ENCODE results near the gene MASP1.

MASP1 gene, protein sequence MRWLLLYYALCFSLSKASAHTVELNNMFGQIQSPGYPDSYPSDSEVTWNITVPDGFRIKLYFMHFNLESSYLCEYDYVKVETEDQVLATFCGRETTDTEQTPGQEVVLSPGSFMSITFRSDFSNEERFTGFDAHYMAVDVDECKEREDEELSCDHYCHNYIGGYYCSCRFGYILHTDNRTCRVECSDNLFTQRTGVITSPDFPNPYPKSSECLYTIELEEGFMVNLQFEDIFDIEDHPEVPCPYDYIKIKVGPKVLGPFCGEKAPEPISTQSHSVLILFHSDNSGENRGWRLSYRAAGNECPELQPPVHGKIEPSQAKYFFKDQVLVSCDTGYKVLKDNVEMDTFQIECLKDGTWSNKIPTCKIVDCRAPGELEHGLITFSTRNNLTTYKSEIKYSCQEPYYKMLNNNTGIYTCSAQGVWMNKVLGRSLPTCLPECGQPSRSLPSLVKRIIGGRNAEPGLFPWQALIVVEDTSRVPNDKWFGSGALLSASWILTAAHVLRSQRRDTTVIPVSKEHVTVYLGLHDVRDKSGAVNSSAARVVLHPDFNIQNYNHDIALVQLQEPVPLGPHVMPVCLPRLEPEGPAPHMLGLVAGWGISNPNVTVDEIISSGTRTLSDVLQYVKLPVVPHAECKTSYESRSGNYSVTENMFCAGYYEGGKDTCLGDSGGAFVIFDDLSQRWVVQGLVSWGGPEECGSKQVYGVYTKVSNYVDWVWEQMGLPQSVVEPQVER

DNA sequence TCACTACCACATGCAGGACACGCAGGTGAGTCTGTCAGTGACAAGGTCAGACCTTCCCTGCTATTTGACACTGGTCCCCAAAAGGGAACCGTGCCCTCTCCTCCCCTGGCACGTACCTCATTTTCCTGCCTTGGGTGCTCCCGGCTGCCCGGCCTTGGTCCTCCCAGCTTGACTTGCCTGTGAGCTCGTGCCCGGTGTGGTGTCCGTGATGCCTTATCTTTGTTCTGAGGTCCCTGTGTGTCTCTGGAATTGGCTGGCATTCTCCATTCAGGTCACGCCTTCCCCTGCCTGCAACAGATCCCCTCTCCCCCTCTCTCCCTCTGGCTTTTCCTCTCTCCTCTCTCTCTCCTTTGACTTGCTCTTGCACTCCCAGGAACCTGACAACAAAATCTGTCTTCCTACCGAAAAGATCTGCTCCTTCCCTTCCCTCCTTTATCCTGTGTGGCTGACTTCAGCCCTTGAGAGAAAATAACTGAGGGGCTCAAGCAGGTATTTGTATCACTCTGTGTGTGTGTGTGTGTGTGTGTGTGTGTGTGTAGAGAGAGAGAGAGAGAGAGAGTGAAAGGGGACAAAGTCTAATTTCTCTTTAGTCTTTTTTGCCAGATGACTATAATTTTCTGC is at the start of gene MASP1:
Gene MASP1 (minus strand): TSS at position 226 of the 621 bp plus-strand sequence. CDS start 105 bp downstream, at position 121.
- Histone ChIP-seq H3K27ac (no peak within 1 kb of the TSS), H3K4me3 (ENCODE audit: low read depth, low read length) (no peak within 1 kb of the TSS), H3K36me3 (replicated peaks) (no peaks in the 10 kb centered on the region), H3K27me3 (replicated peaks) (no peaks in the 10 kb centered on the region)
- in situ Hi-C loops (cut with HindIII; ENCODE audit: low pct_ligation_motif_present, low sequenced_read_pairs) = no loop called here
- TF ChIP-seq, protein P1, sequence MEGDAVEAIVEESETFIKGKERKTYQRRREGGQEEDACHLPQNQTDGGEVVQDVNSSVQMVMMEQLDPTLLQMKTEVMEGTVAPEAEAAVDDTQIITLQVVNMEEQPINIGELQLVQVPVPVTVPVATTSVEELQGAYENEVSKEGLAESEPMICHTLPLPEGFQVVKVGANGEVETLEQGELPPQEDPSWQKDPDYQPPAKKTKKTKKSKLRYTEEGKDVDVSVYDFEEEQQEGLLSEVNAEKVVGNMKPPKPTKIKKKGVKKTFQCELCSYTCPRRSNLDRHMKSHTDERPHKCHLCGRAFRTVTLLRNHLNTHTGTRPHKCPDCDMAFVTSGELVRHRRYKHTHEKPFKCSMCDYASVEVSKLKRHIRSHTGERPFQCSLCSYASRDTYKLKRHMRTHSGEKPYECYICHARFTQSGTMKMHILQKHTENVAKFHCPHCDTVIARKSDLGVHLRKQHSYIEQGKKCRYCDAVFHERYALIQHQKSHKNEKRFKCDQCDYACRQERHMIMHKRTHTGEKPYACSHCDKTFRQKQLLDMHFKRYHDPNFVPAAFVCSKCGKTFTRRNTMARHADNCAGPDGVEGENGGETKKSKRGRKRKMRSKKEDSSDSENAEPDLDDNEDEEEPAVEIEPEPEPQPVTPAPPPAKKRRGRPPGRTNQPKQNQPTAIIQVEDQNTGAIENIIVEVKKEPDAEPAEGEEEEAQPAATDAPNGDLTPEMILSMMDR (IDR thresholded peaks at IDR 0.05; ENCODE audit: low read depth, low read length, missing control alignments) = no peak
- DNase-seq = peak; percentile 5

DNA sequence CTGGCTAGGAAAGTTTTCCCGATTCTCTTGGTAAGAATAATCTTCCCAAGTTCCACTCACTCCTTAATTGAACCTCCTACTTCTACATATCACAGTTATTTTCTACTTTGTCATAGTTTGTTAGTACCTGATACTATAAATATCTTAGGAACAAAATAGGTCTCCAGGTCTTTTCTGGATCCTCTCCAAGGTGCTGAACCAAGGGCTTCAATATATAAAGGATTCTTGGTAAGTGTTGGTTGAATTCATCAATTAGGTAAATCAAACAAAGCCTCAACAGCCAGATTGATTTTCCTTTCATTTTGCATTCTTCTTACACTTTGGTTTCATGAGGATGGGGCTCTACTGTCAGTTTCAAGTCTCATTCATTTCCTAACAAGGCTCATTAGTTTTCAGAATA is 49.0 kb upstream of the MASP1 start:
- no peaks in the 10 kb centered on the region for H3K36me3 ChIP-seq (replicated peaks)
- no peak overlapping the region for H3K4me3 ChIP-seq (ENCODE audit: low read depth, low read length)
- TF ChIP-seq, protein P1 (IDR thresholded peaks at IDR 0.05; ENCODE audit: low read depth, low read length, missing control alignments) = no peak
- no peaks in the 10 kb centered on the region for H3K27me3 ChIP-seq (replicated peaks)
- in situ Hi-C loops (cut with HindIII; ENCODE audit: low pct_ligation_motif_present, low sequenced_read_pairs) = no loop called here
- H3K27ac ChIP-seq = no peak overlapping the region
- no peak for DNase-seq

DNA sequence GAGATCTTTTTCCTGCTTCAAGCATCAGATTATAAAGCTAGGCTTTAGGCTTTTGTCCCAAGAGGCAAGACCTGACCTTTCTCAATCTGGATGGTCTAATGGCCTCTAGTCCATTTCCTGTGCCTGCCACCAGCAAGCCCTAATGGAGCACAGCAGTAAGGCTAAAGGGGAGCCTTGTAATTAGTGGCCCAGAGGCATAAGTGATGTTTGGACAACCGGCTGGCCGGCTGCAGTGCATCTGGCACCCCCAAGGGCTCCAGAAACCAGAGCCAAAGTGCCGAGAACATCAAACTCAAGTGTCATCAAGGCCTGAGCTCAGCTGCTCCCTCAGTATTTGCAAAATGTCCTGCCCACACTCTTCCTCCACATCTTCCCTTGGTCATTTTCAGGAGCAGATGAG is 44.8 kb upstream of the MASP1 start:
- in situ Hi-C loops (cut with HindIII; ENCODE audit: low pct_ligation_motif_present, low sequenced_read_pairs) = no loop called here
- TF ChIP-seq, protein P1 (IDR thresholded peaks at IDR 0.05; ENCODE audit: low read depth, low read length, missing control alignments) = no peak

DNA sequence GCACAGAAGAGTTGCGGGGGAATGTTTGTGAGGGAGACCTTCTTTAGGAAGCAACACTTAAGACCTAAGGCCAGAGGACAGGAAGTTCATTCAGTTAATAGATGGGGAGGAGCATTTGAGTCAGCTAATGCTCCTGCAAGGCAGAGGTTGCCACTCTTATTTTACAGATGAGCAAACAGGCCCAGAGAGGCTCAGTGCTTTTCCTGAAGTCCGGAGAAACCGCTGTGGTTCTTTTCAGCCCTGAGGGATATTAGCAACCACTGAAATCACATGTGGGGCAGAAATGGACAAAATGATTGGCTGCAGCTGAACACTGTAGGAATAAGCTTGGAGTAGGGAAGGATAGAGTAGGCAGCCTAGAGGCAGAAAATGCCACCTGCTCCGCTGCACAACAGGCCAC is 43.4 kb upstream of the MASP1 start:
- H3K4me3 ChIP-seq (ENCODE audit: low read depth, low read length) = no peak overlapping the region
- no peaks in the 10 kb centered on the region for H3K27me3 ChIP-seq (replicated peaks)
- DNase-seq = no peak
- no peak overlapping the region for H3K27ac ChIP-seq
- in situ Hi-C loops (cut with HindIII; ENCODE audit: low pct_ligation_motif_present, low sequenced_read_pairs) = no loop called here
- TF ChIP-seq, protein P1 (IDR thresholded peaks at IDR 0.05; ENCODE audit: low read depth, low read length, missing control alignments) = no peak
- no peaks in the 10 kb centered on the region for H3K36me3 ChIP-seq (replicated peaks)

More for the DNA sequence above, 44.8 kb upstream of the MASP1 start:
- Histone ChIP-seq H3K4me3 (ENCODE audit: low read depth, low read length) (no peak overlapping the region), H3K27me3 (replicated peaks) (no peaks in the 10 kb centered on the region), H3K36me3 (replicated peaks) (no peaks in the 10 kb centered on the region), H3K27ac (no peak overlapping the region)
- DNase-seq = no peak

DNA sequence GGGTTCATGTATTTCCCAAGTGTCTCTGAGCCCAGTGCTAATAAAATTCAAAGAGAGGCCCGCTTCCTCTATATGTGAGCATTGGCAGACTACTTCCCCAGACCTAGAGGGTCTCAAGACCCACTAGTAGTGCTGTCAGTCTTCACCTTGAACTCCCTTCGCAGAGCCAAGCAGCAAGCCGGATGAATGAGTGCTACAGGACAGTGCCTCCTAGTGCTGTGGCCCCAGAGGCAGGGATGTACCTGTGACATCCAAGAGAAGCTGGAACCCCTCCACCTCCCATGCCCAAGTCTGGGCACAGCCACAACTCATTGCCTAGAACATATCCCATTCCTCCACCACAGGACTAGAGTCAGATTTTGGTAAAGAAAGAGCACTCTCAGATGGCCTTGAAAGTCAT is 37.2 kb upstream of the MASP1 start:
- no peak for DNase-seq

More for the DNA sequence above, 37.2 kb upstream of the MASP1 start:
- Histone ChIP-seq H3K4me3 (ENCODE audit: low read depth, low read length) (no peak overlapping the region), H3K27ac (no peak overlapping the region), H3K27me3 (replicated peaks) (no peaks in the 10 kb centered on the region), H3K36me3 (replicated peaks) (no peaks in the 10 kb centered on the region)
- TF ChIP-seq, protein P1 (IDR thresholded peaks at IDR 0.05; ENCODE audit: low read depth, low read length, missing control alignments) = no peak
- in situ Hi-C loops (cut with HindIII; ENCODE audit: low pct_ligation_motif_present, low sequenced_read_pairs) = no loop called here
